Measurements from ENCODE around the gene BBX. TPM values are rescaled to one million over a fixed set of nuclear protein-coding genes. Genes with fewer than 3 reads are reported as not detected.
A peak's percentile ranks its signal among the peaks of the same experiment; 100 is the strongest.

BBX gene
- total RNA-seq, 1 donor from 2014 or later = 77.5 TPM

DNA sequence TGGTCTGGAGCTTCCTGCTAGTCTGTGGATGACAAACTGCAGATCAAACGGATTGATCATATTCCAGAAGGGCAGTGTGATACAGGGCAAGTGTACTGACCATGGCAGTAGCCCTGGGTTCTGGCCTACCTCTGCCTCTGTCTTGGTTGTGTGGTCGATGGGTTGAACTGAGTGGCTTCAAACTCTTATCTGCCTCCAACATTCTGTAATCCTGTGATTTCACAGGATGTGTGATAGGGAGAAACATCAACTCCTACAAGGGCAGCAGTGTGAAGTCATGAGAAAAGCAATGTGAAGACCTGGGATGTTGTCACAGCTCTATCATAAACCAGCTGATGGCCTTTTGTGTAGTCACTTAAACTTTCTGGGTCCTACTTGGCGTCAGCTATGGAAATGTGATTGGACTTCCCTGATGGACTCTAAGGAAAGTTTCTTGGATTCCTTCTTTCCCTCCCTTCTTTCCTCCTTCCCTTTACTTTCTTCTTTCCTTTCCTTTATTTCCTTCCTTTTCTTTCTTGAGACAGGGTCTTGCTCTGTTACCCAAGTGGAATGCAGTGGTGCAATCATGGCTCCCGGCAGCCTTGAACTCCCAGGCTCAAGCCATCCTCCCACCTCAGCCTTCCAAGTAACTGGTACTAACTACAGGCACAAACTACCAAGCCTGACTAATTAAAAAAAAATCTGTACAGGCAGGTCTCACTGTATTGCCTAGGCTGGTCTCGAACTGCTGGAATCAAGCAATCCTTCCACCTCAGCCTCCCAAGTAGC lies 114.8 kb downstream of the BBX start:
- intact Hi-C loops (cut with micrococcal nuclease) = loop anchor here (10.0 kb wide), 1 partner anchor 363 kb away; no protein-coding TSS in a partner anchor

DNA sequence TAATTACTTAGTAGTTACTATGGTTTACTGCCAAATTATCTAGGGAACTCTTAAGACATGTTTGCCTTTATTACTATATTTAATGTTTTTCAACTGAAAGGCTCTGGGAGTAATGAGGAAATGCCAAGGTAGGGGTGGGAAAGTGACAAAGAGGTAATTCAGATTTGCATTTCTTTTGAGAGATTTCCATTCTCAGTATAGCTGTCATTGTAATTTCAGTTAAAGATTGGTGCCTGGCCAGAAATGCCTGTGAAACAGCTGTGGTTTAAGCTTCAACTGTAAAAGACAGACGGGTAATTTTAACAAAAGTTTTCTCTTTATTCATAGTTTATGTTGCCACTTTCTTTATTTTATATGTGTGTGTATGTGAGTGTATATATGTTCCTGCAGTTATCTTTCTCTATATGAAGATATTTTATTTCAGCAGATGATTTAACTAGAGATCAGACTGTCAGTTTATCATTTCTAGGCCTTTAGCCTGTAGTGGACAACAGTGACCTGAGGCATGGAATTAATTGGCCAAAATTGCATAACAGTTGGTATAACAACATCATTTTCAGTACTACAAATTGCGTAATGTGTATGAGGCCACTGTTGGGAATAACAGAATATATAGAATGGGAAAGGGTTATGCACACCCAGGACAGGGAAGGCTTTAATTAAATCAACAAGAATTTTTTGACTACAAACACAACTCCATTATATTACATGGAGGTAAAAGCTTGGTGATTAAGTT lies 119.0 kb downstream of the BBX start:
- intact Hi-C loops (cut with micrococcal nuclease) = no loop called here
- CTCF ChIA-PET = no interaction called here
- no peaks in the 10 kb centered on the region for H3K9me3 Mint-ChIP-seq
- TF ChIP-seq, protein P1, sequence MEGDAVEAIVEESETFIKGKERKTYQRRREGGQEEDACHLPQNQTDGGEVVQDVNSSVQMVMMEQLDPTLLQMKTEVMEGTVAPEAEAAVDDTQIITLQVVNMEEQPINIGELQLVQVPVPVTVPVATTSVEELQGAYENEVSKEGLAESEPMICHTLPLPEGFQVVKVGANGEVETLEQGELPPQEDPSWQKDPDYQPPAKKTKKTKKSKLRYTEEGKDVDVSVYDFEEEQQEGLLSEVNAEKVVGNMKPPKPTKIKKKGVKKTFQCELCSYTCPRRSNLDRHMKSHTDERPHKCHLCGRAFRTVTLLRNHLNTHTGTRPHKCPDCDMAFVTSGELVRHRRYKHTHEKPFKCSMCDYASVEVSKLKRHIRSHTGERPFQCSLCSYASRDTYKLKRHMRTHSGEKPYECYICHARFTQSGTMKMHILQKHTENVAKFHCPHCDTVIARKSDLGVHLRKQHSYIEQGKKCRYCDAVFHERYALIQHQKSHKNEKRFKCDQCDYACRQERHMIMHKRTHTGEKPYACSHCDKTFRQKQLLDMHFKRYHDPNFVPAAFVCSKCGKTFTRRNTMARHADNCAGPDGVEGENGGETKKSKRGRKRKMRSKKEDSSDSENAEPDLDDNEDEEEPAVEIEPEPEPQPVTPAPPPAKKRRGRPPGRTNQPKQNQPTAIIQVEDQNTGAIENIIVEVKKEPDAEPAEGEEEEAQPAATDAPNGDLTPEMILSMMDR (IDR thresholded peaks at IDR 0.05) = no peak
- ATAC-seq (ENCODE audit: low read depth) = no peak
- no peak for DNase-seq
- POLR2A ChIA-PET = no interaction called here
- H3K27me3 Mint-ChIP-seq = no peaks in the 10 kb centered on the region
- no peak overlapping the region for H3K4me3 Mint-ChIP-seq
- H3K4me1 Mint-ChIP-seq = peaks cover 31% of the 10 kb centered on the region
- H3K27ac Mint-ChIP-seq = no peak overlapping the region
- peaks cover 26% of the 10 kb centered on the region for H3K36me3 Mint-ChIP-seq (ENCODE audit: low read depth)

More for the DNA sequence above, 114.8 kb downstream of the BBX start:
- Mint-ChIP-seq H3K4me1 (peaks cover 36% of the 10 kb centered on the region), H3K36me3 (ENCODE audit: low read depth) (peaks cover 20% of the 10 kb centered on the region), H3K27me3 (no peaks in the 10 kb centered on the region), H3K27ac (no peak overlapping the region), H3K4me3 (no peak overlapping the region), H3K9me3 (no peaks in the 10 kb centered on the region)
- CTCF ChIA-PET = no interaction called here
- TF ChIP-seq, protein P1 (IDR thresholded peaks at IDR 0.05) = no peak
- POLR2A ChIA-PET = no interaction called here
- no peak for ATAC-seq (ENCODE audit: low read depth)
- DNase-seq = no peak

- no peak overlapping the region for H3K27ac Mint-ChIP-seq
- intact Hi-C loops (cut with micrococcal nuclease) = no loop called here
- ChIA-PET POLR2A (interaction anchor here (0.6 kb wide), 1 partner anchor 14 kb away, joined by 3 read pairs; no protein-coding TSS in a partner anchor), CTCF (interaction anchor here (0.8 kb wide), 1 partner anchor 17 kb away, joined by 3 read pairs; no protein-coding TSS in a partner anchor)
- peaks cover 33% of the 10 kb centered on the region for H3K4me1 Mint-ChIP-seq
- TF ChIP-seq, protein P1 (IDR thresholded peaks at IDR 0.05) = no peak
- ATAC-seq (ENCODE audit: low read depth) (peak; percentile 21), DNase-seq (no peak)
- peaks cover 32% of the 10 kb centered on the region for H3K36me3 Mint-ChIP-seq (ENCODE audit: low read depth)
- no peaks in the 10 kb centered on the region for H3K27me3 Mint-ChIP-seq
- H3K9me3 Mint-ChIP-seq = no peaks in the 10 kb centered on the region
- H3K4me3 Mint-ChIP-seq = no peak overlapping the region
Measured at GRCh38 chr3:107643038-107643883, 120.5 kb downstream of the BBX start.

DNA sequence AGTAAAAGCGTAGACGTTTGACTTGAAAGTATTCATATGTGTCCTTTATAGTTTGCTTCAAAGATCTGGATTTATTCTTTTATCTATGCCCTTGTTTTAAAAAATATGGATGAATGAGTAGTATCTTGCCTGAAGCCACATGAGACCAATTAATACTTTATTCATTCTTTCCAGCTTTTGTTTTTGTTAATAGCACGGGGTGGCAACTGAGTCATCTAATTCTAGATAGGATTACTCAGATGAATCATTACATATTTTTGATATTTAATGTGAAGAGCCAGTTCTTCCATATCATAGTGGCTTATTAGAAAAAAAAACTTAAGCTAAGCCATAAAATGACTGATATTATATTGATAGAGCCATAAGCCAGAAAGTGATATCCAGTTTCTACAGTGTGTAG lies 121.9 kb downstream of the BBX start:
- Mint-ChIP-seq H3K27me3 (no peaks in the 10 kb centered on the region), H3K36me3 (ENCODE audit: low read depth) (peaks cover 42% of the 10 kb centered on the region), H3K4me1 (peaks cover 39% of the 10 kb centered on the region), H3K9me3 (no peaks in the 10 kb centered on the region), H3K4me3 (no peak overlapping the region), H3K27ac (no peak overlapping the region)
- intact Hi-C loops (cut with micrococcal nuclease) = no loop called here
- ATAC-seq (ENCODE audit: low read depth) = no peak
- TF ChIP-seq, protein P1 (IDR thresholded peaks at IDR 0.05) = no peak
- POLR2A ChIA-PET = no interaction called here
- DNase-seq = no peak
- CTCF ChIA-PET = interaction anchor here (0.6 to 0.9 kb wide), 2 partner anchors 16 to 284 kb away, joined by 3 to 5 read pairs; no protein-coding TSS in a partner anchor

Measured in activated B cell treated with CpG ODN at 0.5 μM for 24 hours (primary cell).